ENCODE data around the gene NMT1.

NMT1 gene

DNA sequence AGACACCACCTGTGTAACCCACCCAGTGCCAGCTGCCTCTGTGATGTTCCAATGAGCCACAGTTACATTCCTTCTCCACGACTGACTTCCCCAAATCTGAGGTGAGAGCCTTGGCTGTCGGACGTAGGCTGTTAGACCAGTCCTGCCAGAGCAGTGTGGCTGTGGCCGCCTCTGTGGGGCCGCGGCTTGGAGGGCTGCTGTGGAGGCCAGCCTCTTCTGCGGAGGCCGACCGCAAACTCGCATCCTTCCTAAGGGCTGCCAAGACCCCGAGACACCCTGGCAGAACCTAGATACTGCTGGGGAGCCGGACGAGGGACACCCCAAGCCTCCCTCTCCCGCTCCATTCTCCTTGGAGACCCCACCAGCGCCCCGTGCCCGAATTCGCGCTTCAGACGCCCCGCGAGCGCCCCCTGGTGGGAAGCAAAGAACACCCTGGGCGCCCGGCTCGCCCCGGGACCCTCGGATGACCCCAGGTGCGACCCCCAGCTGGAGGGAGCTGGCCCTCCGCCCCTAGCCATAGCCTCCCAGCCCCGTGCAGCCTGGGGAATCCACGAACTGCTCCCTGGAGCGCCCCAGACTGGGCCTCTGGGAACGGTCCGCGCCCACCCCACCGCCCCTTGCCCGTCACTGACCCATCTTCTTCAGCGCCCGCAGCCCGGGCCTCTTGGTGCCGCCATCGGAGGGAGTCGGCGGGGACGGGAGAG, 70.7 kb downstream of the NMT1 start:
- peak overlapping the region; percentile 77 for H3K4me3 ChIP-seq (ENCODE audit: low read depth, low read length)
- no peak for DNase-seq
- no peaks in the 10 kb centered on the region for H3K27me3 ChIP-seq (replicated peaks)
- TF ChIP-seq CTCF (IDR thresholded peaks at IDR 0.05; ENCODE audit: low read depth, low read length, missing control alignments), result peak; percentile 86
- in situ Hi-C loops (cut with HindIII; ENCODE audit: low pct_ligation_motif_present, low sequenced_read_pairs), result no loop called here
- H3K36me3 ChIP-seq (replicated peaks), result no peaks in the 10 kb centered on the region
- H3K27ac ChIP-seq, result no peak overlapping the region

DNA sequence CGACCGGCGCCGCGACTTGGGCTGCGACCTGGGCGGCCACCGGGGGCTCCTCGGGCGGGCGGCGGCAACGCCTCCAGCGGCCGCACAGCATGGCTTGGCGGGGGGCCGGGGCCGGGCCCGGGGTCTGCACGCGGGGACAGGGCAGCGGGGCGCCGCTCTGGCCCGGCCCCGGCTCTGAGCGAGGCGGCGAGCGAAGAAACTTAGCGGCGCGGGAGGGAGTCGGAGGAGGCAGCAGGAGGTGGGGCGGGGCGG, 71.1 kb downstream of the NMT1 start, which contains the start of gene PLCD3:
Gene PLCD3, minus strand, starts transcription at position 196 of the 252 bp plus-strand sequence. Its CDS starts 105 bp downstream, at position 91.
- no peaks in the 10 kb centered on the region for H3K36me3 ChIP-seq (replicated peaks)
- in situ Hi-C loops (cut with HindIII; ENCODE audit: low pct_ligation_motif_present, low sequenced_read_pairs), result no loop called here
- H3K27me3 ChIP-seq (replicated peaks), result no peaks in the 10 kb centered on the region
- peak within 1 kb of the TSS; percentile 77 for H3K4me3 ChIP-seq (ENCODE audit: low read depth, low read length)
- H3K27ac ChIP-seq, result peak within 1 kb of the TSS; percentile 78
- no peak for TF ChIP-seq CTCF (IDR thresholded peaks at IDR 0.05; ENCODE audit: low read depth, low read length, missing control alignments)
- DNase-seq, result no peak

GRCh38 chr17:45132572-45133463, 71.7 kb downstream of the NMT1 start:
- H3K27me3 ChIP-seq (replicated peaks), result no peaks in the 10 kb centered on the region
- peak; percentile 57 for DNase-seq
- peak overlapping the region; percentile 77 for H3K4me3 ChIP-seq (ENCODE audit: low read depth, low read length)
- peak overlapping the region; percentile 78 for H3K27ac ChIP-seq
- in situ Hi-C loops (cut with HindIII; ENCODE audit: low pct_ligation_motif_present, low sequenced_read_pairs), result no loop called here
- peak; percentile 87 for TF ChIP-seq CTCF (IDR thresholded peaks at IDR 0.05; ENCODE audit: low read depth, low read length, missing control alignments)
- no peaks in the 10 kb centered on the region for H3K36me3 ChIP-seq (replicated peaks)

DNA sequence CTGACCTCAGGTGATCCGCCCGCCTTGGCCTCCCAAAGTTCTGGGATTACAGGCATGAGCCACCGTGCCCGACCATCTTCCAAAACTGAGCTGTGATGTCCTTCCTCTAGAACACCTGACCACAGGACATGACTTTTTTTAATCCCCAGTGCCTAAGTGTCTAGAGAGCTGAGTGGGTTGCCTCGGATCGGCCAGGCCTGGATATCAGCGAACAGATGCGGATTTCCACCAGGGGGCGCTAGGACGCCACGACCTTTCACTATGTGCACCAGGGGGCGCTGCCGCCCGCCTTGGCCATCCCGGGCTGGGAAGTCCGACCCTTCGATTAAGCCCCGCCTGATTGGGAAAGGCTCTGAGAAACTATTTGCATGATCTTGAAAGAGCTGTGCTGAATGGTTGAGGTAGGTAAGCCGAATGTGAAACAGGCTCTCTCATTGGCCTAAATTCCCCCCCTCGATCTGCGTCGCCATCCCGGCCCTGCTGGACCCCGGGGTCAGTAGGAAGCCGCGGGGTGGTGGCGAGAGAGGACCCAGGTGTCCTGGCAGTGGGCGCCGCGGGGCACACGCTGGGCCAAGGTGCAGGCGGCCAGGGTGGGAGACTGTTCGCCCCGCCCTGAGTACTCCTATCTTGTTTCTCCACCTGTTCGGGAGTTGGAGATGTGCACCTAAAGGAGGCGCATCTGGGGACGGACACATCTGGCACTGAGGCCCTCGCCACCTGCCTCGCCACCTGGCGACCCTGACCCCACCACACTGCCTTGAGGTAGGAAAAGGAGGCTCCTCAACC, 74.3 kb downstream of the NMT1 start, which contains the start of gene ACBD4:
Gene ACBD4, plus strand, starts transcription at position 496 of the 786 bp plus-strand sequence. CDS start 458 bp downstream, outside the sequence.
- no peaks in the 10 kb centered on the region for H3K27me3 ChIP-seq (replicated peaks)
- no peaks in the 10 kb centered on the region for H3K36me3 ChIP-seq (replicated peaks)
- DNase-seq, result peak; percentile 94
- in situ Hi-C loops (cut with HindIII; ENCODE audit: low pct_ligation_motif_present, low sequenced_read_pairs), result no loop called here
- TF ChIP-seq CTCF (IDR thresholded peaks at IDR 0.05; ENCODE audit: low read depth, low read length, missing control alignments), result peak; percentile 100
- H3K27ac ChIP-seq, result no peak within 1 kb of the TSS
- peak within 1 kb of the TSS; percentile 65 for H3K4me3 ChIP-seq (ENCODE audit: low read depth, low read length)

DNA sequence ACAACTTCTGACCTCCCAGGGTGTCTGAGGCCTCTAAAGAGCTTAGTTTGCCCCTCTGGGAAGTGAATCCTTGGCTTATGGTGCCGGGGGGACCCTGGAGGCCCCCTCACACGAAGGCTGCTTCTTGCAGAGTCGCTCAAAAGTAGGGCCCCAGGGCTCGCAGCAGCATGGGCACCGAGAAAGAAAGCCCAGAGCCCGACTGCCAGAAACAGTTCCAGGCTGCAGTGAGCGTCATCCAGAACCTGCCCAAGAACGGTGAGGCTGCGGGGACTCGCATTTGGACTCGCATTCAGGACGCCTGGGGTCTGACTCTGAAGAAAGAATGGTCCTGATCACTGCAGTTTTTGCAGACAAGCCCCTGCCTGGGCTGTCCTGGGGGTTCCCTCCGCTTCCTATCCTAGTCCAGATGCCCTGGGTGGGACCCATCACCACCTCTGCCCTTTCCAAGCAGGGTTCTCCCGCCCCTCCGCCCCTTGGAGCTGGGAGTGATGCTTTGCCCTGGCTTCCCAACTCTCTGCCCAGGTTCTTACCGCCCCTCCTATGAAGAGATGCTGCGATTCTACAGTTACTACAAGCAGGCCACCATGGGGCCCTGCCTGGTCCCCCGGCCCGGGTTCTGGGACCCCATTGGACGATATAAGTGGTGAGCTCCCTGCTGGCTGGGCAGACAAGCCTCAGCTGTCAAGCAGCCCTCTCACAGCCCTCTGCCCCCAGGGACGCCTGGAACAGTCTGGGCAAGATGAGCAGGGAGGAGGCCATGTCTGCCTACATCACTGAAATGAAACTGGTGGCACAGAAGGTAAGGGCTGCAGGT, 75.1 kb downstream of the NMT1 start:
- in situ Hi-C loops (cut with HindIII; ENCODE audit: low pct_ligation_motif_present, low sequenced_read_pairs), result no loop called here

More for the DNA sequence above, 75.1 kb downstream of the NMT1 start:
- TF ChIP-seq CTCF (IDR thresholded peaks at IDR 0.05; ENCODE audit: low read depth, low read length, missing control alignments), result no peak
- no peak overlapping the region for H3K27ac ChIP-seq
- peak overlapping the region; percentile 65 for H3K4me3 ChIP-seq (ENCODE audit: low read depth, low read length)
- no peaks in the 10 kb centered on the region for H3K36me3 ChIP-seq (replicated peaks)
- DNase-seq, result no peak
- no peaks in the 10 kb centered on the region for H3K27me3 ChIP-seq (replicated peaks)

Measured in brain microvascular endothelial cell (primary cell).